ENCODE measurements around the gene NUP210.

The NUP210 gene

DNA sequence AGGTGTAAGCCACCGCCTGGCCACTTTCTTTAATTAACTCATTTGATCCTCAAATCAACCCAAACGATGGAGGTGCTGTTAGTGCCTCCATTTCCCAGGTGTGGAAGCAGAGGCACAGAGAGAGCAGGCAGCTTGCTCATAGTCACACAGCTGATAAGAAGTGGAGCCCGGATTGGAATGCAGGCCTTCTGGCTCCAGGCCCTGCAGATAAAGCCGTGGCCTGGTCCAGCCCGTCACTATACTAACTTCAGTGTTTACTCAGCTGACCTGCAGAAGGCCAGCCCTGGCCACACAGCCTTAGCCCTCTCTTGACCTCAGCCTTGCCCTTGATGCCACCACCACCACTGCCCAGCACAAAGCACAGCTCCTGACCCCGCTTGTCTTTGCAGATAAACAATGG is 116.7 kb downstream of the NUP210 start:
- H3K4me2 ChIP-seq (ENCODE audit: insufficient read depth, low read length) = no peak overlapping the region
- no peaks in the 10 kb centered on the region for H3K79me2 ChIP-seq (ENCODE audit: insufficient read depth, low read length)
- DNase-seq (no peak), ATAC-seq (ENCODE audit: insufficient read depth, low read depth) (no peak)
- H3K36me3 ChIP-seq (ENCODE audit: insufficient read depth, low read length) = no peaks in the 10 kb centered on the region
- peaks cover 15% of the 10 kb centered on the region for H3K4me1 ChIP-seq (ENCODE audit: insufficient read depth, low read length)
- no peak overlapping the region for H3K27ac ChIP-seq (ENCODE audit: low read length)
- no peak overlapping the region for H3K9ac ChIP-seq (ENCODE audit: low read depth, low read length)
- no peaks in the 10 kb centered on the region for H4K20me1 ChIP-seq (ENCODE audit: insufficient read depth, low read length)
- H3K9me3 ChIP-seq (ENCODE audit: insufficient read depth, low read length, severe bottlenecking) = no peaks in the 10 kb centered on the region
- TF ChIP-seq EZH2 (IDR thresholded peaks at IDR 0.05; ENCODE audit: borderline replicate concordance, low read depth, low read length, severe bottlenecking) = no peak
- TF ChIP-seq, protein P1, sequence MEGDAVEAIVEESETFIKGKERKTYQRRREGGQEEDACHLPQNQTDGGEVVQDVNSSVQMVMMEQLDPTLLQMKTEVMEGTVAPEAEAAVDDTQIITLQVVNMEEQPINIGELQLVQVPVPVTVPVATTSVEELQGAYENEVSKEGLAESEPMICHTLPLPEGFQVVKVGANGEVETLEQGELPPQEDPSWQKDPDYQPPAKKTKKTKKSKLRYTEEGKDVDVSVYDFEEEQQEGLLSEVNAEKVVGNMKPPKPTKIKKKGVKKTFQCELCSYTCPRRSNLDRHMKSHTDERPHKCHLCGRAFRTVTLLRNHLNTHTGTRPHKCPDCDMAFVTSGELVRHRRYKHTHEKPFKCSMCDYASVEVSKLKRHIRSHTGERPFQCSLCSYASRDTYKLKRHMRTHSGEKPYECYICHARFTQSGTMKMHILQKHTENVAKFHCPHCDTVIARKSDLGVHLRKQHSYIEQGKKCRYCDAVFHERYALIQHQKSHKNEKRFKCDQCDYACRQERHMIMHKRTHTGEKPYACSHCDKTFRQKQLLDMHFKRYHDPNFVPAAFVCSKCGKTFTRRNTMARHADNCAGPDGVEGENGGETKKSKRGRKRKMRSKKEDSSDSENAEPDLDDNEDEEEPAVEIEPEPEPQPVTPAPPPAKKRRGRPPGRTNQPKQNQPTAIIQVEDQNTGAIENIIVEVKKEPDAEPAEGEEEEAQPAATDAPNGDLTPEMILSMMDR (IDR thresholded peaks at IDR 0.05; ENCODE audit: borderline replicate concordance, extremely low read depth, low read length, poor library complexity, severe bottlenecking) = no peak
- H3K4me3 ChIP-seq (ENCODE audit: low read depth in 1 of 2, low read length in 2 of 2) = no peak overlapping the region
- H3K27me3 ChIP-seq (ENCODE audit: insufficient read depth, low read length, poor library complexity) = no peaks in the 10 kb centered on the region
- no peak overlapping the region for H2AFZ ChIP-seq (ENCODE audit: low read depth, low read length)

GRCh38 chr3:13301286-13301987 is 118.7 kb downstream of the NUP210 start:
- no peak overlapping the region for H3K4me2 ChIP-seq (ENCODE audit: insufficient read depth, low read length)
- ATAC-seq (ENCODE audit: insufficient read depth, low read depth) = no peak
- H3K4me1 ChIP-seq (ENCODE audit: insufficient read depth, low read length) = peaks cover 32% of the 10 kb centered on the region
- no peak for DNase-seq
- no peaks in the 10 kb centered on the region for H3K36me3 ChIP-seq (ENCODE audit: insufficient read depth, low read length)
- no peak overlapping the region for H2AFZ ChIP-seq (ENCODE audit: low read depth, low read length)
- H3K79me2 ChIP-seq (ENCODE audit: insufficient read depth, low read length) = no peaks in the 10 kb centered on the region
- no peak overlapping the region for H3K9ac ChIP-seq (ENCODE audit: low read depth, low read length)
- no peaks in the 10 kb centered on the region for H4K20me1 ChIP-seq (ENCODE audit: insufficient read depth, low read length)
- no peak overlapping the region for H3K4me3 ChIP-seq (ENCODE audit: low read depth in 1 of 2, low read length in 2 of 2)
- TF ChIP-seq, protein P1 (IDR thresholded peaks at IDR 0.05; ENCODE audit: borderline replicate concordance, extremely low read depth, low read length, poor library complexity, severe bottlenecking) = no peak
- no peak for TF ChIP-seq EZH2 (IDR thresholded peaks at IDR 0.05; ENCODE audit: borderline replicate concordance, low read depth, low read length, severe bottlenecking)
- H3K27me3 ChIP-seq (ENCODE audit: insufficient read depth, low read length, poor library complexity) = no peaks in the 10 kb centered on the region
- H3K27ac ChIP-seq (ENCODE audit: low read length) = no peak overlapping the region
- no peaks in the 10 kb centered on the region for H3K9me3 ChIP-seq (ENCODE audit: insufficient read depth, low read length, severe bottlenecking)

DNA sequence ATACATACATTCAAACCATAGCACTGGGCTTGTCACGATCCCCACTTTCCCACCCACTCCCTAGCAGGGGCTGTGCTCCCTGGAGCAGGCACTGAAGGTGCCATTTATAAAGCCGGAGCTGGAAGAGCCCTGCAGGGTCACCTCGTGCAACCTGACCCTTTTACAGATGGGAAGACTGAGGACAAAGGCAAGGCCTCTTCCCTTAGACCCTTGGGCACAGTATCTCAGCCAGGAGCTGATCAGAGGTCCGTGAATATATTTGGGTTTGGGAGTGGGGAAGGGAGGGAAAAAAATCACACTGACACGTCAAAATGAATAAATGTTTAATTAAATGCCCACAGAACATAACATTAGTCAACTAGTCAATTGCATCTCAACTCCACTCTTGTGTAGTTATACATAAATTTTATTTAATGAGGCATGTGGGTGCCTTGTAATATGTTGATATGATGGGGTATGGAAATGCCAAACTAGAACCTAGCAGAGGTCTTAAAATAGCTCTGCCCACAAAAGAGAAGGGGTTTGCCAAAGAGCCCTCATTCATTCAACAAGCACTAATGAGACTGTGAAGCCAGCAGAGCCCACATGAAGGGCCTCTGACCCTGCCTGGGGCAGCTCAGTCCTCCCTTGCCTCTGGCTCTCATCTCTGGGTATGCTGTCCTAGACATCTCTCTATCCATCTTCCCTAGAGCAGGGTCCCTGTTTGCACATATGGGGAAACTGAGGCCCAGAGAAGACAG is 119.4 kb downstream of the NUP210 start:
- Histone ChIP-seq H3K79me2 (ENCODE audit: insufficient read depth, low read length) (no peaks in the 10 kb centered on the region), H3K27ac (ENCODE audit: low read length) (no peak overlapping the region), H3K36me3 (ENCODE audit: insufficient read depth, low read length) (no peaks in the 10 kb centered on the region), H3K4me1 (ENCODE audit: insufficient read depth, low read length) (peaks cover 39% of the 10 kb centered on the region), H2AFZ (ENCODE audit: low read depth, low read length) (no peak overlapping the region), H3K4me2 (ENCODE audit: insufficient read depth, low read length) (no peak overlapping the region), H3K9ac (ENCODE audit: low read depth, low read length) (no peak overlapping the region), H3K27me3 (ENCODE audit: insufficient read depth, low read length, poor library complexity) (no peaks in the 10 kb centered on the region), H4K20me1 (ENCODE audit: insufficient read depth, low read length) (no peaks in the 10 kb centered on the region), H3K9me3 (ENCODE audit: insufficient read depth, low read length, severe bottlenecking) (no peaks in the 10 kb centered on the region), H3K4me3 (ENCODE audit: low read depth in 1 of 2, low read length in 2 of 2) (no peak overlapping the region)
- ATAC-seq (ENCODE audit: insufficient read depth, low read depth) = no peak
- no peak for TF ChIP-seq EZH2 (IDR thresholded peaks at IDR 0.05; ENCODE audit: borderline replicate concordance, low read depth, low read length, severe bottlenecking)
- TF ChIP-seq, protein P1 (IDR thresholded peaks at IDR 0.05; ENCODE audit: borderline replicate concordance, extremely low read depth, low read length, poor library complexity, severe bottlenecking) = no peak
- no peak for DNase-seq
